Esophagus (tissue), 2 donors: ENCODE measurements around the gene RNF5. TPM values are rescaled to one million over a fixed set of nuclear protein-coding genes. Genes with fewer than 3 reads are reported as not detected.

ENCODE experiments used
- H3K27ac ChIP-seq, 2 donors: one replicate each; pipeline ENCODE4 v1.5.1; 2013; ENCODE audit warnings: low read depth in 2 of 2, mild to moderate bottlenecking in 2 of 2, inconsistent platforms in 1 of 2, low read length in 1 of 2, moderate library complexity in 1 of 2
- H3K27me3 ChIP-seq, 2 donors: one replicate each; pipeline ENCODE4 v1.6.1; 2013; ENCODE audit warnings: low read length in 2 of 2, control low read depth in 1 of 2, mild to moderate bottlenecking in 1 of 2; ENCODE audit not compliant: insufficient read depth in 2 of 2, control insufficient read depth in 1 of 2
- H3K36me3 ChIP-seq, 2 donors: one replicate each; pipeline ENCODE4 v1.6.1; 2013; ENCODE audit warnings: low read length in 1 of 2; ENCODE audit not compliant: control insufficient read depth in 2 of 2, insufficient read depth in 2 of 2
- H3K4me1 ChIP-seq, 2 donors: one replicate each; pipeline ENCODE4 v1.6.1; 2013; ENCODE audit warnings: low read length in 1 of 2; ENCODE audit not compliant: control insufficient read depth in 2 of 2, insufficient read depth in 2 of 2
- H3K4me3 ChIP-seq, 2 donors: one replicate each; pipeline ENCODE4 v1.5.1; 2013; ENCODE audit warnings: low read length in 2 of 2, mild to moderate bottlenecking in 2 of 2, low read depth in 1 of 2, moderate library complexity in 1 of 2
- H3K9me3 ChIP-seq, 2 donors: one replicate each; pipeline ENCODE4 v1.6.1; 2013; ENCODE audit warnings: mild to moderate bottlenecking in 2 of 2, low read depth in 1 of 2, low read length in 1 of 2, moderate library complexity in 1 of 2; ENCODE audit not compliant: control insufficient read depth in 2 of 2, insufficient read depth in 1 of 2
- WGBS, 2 donors: extraction: QIAGEN DNeasy Blood & Tissue Kit; methylation state at CpG; one replicate each; pipeline ENCODE4 v1.1.7; 2013; 5-methylcytosine and 5-hydroxymethylcytosine counted together
- polyA plus RNA-seq, 2 donors: library from polyadenylated mRNA; stranded (reverse); fragments of 200-250 nt; gene quantifications; one replicate each; pipeline ENCODE4 v1.2.3, GENCODE V29; 2013
- donor health status: healthy with polysubstance abuse.
- donor health status: Bipolar disorder and iron deficiency.

Gene RNF5
- polyA plus RNA-seq, 2 donors = 36.3 to 44.9 TPM

DNA sequence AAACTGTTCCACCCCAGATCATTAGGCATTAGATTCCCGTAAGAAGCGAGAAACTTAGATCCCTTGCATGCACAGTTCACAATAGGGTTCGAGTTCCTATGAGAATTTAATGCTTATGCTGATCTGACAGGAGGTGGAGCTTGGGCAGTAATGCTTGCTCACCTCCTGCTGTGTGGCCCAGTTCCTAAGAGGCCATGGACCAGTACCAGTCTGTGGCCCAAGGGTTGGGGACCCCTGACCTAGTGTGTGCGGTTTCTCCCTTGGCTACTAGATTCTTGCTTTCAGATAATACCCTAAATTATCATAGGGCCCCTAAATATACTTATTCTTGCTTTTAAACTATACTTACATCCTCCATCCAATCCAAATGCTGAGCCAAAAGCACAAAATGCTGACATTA, 16.2 kb downstream of the RNF5 start:
- no peaks in the 10 kb centered on the region for H3K27me3 ChIP-seq
- H3K4me1 ChIP-seq = peaks cover 0 to 10% of the 10 kb centered on the region in 2 donors
- no peaks in the 10 kb centered on the region for H3K9me3 ChIP-seq
- no peak overlapping the region for H3K4me3 ChIP-seq
- no peak overlapping the region for H3K27ac ChIP-seq
- H3K36me3 ChIP-seq = no peaks in the 10 kb centered on the region
- 92% methylated on average over 4 of the region's 4 CpGs for WGBS, 2 donors

DNA sequence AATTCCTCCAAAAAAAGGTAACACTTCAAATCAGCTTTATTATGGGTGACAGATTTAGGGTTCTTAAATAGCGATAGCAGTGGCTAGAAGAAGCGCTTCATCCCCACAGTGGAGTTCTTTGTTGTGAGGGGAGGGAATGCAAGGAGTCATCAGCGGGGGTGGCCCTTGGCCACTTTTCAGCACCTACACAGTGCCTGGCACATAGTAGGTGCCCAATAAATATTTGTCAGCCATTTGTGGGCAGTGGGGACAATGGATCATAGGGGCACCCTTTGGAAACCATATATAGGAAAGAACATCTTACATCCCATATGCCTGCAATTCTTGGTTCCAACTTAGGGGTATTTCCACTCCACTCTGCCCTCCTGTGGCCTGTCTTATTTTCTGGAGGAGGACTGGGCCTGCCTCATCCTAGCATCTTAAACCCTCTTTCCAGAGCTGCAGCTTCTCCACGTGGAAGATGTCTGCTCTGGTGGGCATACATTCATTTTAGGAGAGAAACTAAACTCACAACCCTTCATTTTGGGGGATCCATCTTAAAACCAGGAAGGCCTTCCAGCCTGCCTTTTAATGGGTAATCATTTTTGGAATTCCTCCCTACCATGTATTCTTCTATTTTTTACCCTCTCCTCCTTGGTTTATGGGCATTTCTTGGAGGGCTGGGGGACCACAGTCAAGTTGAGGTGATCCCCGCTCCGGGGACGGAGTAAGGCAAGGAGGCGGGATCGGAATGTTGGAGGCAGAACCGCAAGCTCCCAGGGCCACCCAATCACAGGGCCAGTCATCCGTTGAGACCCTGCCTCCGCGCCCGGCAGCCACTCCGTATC, 16.8 kb downstream of the RNF5 start:
- H3K27me3 ChIP-seq = no peaks in the 10 kb centered on the region
- H3K4me3 ChIP-seq = peak overlapping the region; percentile 19 to 30
- WGBS, 2 donors = 16 to 18% methylated on average over 15 of the region's 15 CpGs
- no peaks in the 10 kb centered on the region for H3K36me3 ChIP-seq
- H3K27ac ChIP-seq = peak overlapping the region; percentile 83 to 91
- H3K4me1 ChIP-seq = peaks cover 0 to 10% of the 10 kb centered on the region in 2 donors
- H3K9me3 ChIP-seq = no peaks in the 10 kb centered on the region

DNA sequence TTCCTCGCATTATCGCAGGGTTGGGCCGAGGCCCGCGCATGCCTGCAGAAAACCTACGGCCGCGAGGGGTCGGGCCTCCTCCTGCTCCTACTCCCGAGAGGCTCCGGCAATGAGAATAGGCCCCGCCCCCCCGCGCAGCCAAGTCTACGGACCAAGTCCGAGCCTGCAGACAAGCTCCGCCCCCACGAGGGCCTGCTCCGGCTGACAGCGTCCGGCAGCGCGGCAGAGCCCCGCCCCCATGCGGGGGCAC, 17.4 kb downstream of the RNF5 start:
- H3K27ac ChIP-seq = peak overlapping the region; percentile 83 to 99
- no peaks in the 10 kb centered on the region for H3K36me3 ChIP-seq
- H3K9me3 ChIP-seq = no peaks in the 10 kb centered on the region
- peak overlapping the region; percentile 72 to 79 for H3K4me3 ChIP-seq
- H3K27me3 ChIP-seq = no peaks in the 10 kb centered on the region
- peaks cover 0 to 10% of the 10 kb centered on the region in 2 donors for H3K4me1 ChIP-seq
- 1% methylated on average over 25 of the region's 25 CpGs for WGBS, 2 donors

DNA sequence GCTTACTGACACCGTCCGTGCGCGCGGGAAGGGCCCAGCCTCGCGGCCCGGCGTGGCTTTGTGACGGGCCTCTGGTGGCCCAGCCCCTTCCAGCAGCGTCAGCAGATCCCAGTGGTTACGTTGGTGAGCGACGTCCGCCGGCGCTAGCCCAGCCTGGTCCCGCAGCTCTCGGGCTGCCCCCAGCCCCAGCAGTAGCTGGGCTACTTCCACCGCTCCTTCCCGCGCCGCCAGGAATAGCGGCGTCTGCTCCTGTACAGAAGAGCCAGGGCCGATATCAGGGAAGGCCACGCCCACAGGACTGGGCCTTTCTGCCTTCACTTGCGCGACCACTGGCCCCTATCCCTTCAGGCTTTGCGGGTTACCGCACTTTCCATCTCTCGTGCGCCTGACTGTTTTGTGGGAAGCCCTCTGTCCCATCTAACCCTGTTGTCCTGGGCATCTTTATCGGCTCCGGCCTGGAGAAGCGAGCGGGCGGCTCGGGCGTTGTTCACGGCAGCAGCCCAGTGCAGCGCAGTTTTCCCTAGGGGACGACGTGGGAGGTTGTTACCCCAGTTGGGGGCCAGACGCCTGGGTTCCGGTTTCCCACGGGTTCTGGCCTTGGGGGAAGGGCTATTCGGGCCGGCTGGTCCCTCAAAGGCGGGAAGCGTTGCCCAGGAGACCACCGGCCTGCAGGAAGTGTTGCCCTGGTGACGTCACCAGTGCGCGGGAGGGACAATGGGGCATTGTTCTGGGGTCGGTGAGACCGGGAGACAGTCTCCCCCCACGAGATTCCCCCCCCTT, 17.9 kb downstream of the RNF5 start:
- WGBS, 2 donors = 0% methylated on average over 48 to 58 of the region's 58 CpGs
- H3K27ac ChIP-seq = peak overlapping the region; percentile 98 to 99
- H3K9me3 ChIP-seq = no peaks in the 10 kb centered on the region
- H3K4me3 ChIP-seq = peak overlapping the region; percentile 72 to 79
- H3K4me1 ChIP-seq = peaks cover 0 to 10% of the 10 kb centered on the region in 2 donors
- H3K27me3 ChIP-seq = no peaks in the 10 kb centered on the region
- no peaks in the 10 kb centered on the region for H3K36me3 ChIP-seq

- Histone ChIP-seq H3K27me3 (no peaks in the 10 kb centered on the region), H3K36me3 (no peaks in the 10 kb centered on the region), H3K4me1 (peaks cover 0 to 10% of the 10 kb centered on the region in 2 donors), H3K27ac (peak overlapping the region; percentile 98 to 99), H3K9me3 (no peaks in the 10 kb centered on the region), H3K4me3 (peak overlapping the region; percentile 72 to 79)
- WGBS, 2 donors = 43 to 50% methylated on average over 28 of the region's 28 CpGs
Observed at GRCh38 chr6:32196682-32197616, 18.7 kb downstream of the RNF5 start.

- 70 to 78% methylated on average over 3 of the region's 3 CpGs for WGBS, 2 donors
- no peaks in the 10 kb centered on the region for H3K27me3 ChIP-seq
- peaks cover 0 to 7% of the 10 kb centered on the region in 2 donors for H3K4me1 ChIP-seq
- no peak overlapping the region for H3K27ac ChIP-seq
- H3K4me3 ChIP-seq = no peak overlapping the region
- H3K36me3 ChIP-seq = no peaks in the 10 kb centered on the region
- no peaks in the 10 kb centered on the region for H3K9me3 ChIP-seq
Observed at GRCh38 chr6:32198345-32198696, 20.1 kb downstream of the RNF5 start.

DNA sequence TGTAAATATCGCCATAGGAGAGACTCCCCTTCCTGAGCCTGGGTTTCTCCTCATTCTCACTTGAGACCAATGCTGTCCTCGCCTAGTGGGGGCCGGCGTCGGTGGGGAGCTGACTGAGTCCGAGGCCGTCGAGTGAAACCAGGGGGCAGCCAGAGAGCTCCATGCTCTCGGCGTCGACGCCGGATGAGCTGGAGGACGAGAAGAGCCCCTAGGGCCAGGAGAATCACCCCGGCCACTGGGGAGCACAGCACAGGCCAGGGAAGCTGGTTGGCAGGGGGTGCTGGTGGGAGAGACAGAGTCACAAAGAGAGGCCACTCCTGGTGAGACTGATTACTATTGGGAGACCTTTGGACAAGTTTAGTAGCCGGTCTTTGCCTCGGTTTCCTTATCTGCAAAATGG, 20.7 kb downstream of the RNF5 start:
- H3K27ac ChIP-seq = no peak overlapping the region
- H3K36me3 ChIP-seq = no peaks in the 10 kb centered on the region
- WGBS, 2 donors = 87 to 91% methylated on average over 17 of the region's 17 CpGs
- H3K9me3 ChIP-seq = no peaks in the 10 kb centered on the region
- H3K27me3 ChIP-seq = no peaks in the 10 kb centered on the region
- H3K4me1 ChIP-seq = peaks cover 0 to 7% of the 10 kb centered on the region in 2 donors
- H3K4me3 ChIP-seq = no peak overlapping the region

DNA sequence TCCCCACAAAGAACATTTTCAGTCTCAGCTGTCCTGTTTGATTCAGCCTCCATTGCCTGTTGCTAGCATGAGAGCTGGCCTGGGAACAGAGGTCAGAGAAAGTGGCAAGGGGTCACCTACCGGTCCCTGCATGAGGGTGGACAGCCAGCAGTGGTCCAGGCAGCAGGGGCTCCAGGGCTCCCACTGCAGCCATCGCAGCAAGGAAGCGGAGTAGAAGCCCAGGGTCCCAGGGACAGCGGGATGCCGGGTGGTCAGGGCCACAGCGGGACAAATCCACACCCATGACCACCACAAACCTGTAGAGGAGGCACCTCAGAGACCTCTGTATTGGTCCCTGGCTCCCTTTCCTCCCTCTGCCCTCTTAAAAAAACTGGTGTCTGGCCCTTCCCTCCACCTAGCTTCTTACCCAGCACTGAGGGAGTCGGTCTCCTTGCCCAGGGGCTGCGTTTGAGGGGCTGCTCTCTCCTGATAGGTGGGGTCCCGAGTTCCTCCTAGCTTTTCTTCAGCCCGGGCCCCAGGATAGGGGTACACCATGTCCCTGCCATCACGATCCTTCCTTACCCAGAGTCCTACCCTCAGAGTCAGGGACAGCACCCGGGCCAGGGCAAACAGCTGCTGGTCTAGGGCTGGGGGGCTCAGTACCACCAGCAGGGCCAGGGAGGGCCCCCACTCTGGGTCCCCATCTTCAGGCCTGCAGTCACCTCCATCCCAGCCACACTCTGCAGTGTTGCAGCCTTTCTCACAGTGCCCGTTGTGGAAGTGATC, 22.7 kb downstream of the RNF5 start:
- no peaks in the 10 kb centered on the region for H3K27me3 ChIP-seq
- no peak overlapping the region for H3K27ac ChIP-seq
- peaks cover 0 to 7% of the 10 kb centered on the region in 2 donors for H3K4me1 ChIP-seq
- WGBS, 2 donors = 86 to 89% methylated on average over 13 of the region's 13 CpGs
- H3K4me3 ChIP-seq = no peak overlapping the region
- H3K9me3 ChIP-seq = no peaks in the 10 kb centered on the region
- H3K36me3 ChIP-seq = no peaks in the 10 kb centered on the region

GRCh38 chr6:32202186-32202585, 24.0 kb downstream of the RNF5 start:
- WGBS, 2 donors = 87 to 88% methylated on average over 9 of the region's 9 CpGs
- H3K36me3 ChIP-seq = no peaks in the 10 kb centered on the region
- H3K27ac ChIP-seq = no peak overlapping the region

More at GRCh38 chr6:32202186-32202585, 24.0 kb downstream of the RNF5 start:
- no peaks in the 10 kb centered on the region for H3K9me3 ChIP-seq
- no peaks in the 10 kb centered on the region for H3K4me1 ChIP-seq
- no peak overlapping the region for H3K4me3 ChIP-seq
- no peaks in the 10 kb centered on the region for H3K27me3 ChIP-seq
